GM12872 (cell line): ENCODE measurements around the gene SLC25A53.

Experiments
- TF ChIP-seq, protein P1 (sequence below): IDR thresholded peaks from 3 replicates; pipeline ENCODE4 v1.5.1; 2011; ENCODE audit warnings: low read depth, mild to moderate bottlenecking, low read length, moderate library complexity; ENCODE audit not compliant: insufficient read depth

Gene SLC25A53

DNA sequence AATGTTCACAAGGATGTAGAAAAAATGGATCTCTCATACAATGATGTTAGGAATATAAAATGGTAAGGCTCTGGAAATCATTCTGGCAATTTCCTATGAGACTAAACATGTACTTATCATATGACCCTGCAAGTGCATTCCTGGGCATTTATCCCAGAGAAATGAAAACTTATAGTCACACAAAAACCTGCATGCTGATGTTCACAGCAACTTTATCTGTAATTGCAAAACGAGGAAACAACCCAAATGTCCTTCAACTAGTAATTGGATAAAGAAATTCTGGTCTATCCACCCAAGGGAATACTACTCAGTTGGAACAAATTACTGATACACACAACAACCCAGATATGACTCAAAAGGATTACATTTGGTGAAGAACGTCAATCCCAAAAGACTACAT is 30.0 kb downstream of the SLC25A53 start:
- TF ChIP-seq, protein P1, sequence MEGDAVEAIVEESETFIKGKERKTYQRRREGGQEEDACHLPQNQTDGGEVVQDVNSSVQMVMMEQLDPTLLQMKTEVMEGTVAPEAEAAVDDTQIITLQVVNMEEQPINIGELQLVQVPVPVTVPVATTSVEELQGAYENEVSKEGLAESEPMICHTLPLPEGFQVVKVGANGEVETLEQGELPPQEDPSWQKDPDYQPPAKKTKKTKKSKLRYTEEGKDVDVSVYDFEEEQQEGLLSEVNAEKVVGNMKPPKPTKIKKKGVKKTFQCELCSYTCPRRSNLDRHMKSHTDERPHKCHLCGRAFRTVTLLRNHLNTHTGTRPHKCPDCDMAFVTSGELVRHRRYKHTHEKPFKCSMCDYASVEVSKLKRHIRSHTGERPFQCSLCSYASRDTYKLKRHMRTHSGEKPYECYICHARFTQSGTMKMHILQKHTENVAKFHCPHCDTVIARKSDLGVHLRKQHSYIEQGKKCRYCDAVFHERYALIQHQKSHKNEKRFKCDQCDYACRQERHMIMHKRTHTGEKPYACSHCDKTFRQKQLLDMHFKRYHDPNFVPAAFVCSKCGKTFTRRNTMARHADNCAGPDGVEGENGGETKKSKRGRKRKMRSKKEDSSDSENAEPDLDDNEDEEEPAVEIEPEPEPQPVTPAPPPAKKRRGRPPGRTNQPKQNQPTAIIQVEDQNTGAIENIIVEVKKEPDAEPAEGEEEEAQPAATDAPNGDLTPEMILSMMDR = no peak

DNA sequence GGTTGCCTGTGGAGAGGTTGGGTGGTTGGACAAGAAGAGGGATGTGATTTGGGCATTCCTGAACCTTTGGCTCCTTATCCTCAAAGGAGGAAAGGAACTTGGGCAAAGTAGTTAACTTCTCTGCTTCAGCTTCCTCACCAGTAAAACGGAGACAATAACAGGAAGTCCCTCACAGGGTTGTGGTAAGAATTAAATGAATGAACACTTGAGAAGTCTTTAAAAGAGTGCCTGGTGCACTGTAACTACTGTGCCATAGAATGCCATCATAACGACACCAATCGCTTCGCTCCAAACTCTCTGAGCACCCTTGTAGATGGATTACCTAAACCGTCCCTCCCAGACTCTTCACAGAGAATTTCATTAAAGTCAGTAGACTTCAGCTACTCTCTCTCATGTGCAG is 34.0 kb downstream of the SLC25A53 start:
- TF ChIP-seq, protein P1 = no peak

DNA sequence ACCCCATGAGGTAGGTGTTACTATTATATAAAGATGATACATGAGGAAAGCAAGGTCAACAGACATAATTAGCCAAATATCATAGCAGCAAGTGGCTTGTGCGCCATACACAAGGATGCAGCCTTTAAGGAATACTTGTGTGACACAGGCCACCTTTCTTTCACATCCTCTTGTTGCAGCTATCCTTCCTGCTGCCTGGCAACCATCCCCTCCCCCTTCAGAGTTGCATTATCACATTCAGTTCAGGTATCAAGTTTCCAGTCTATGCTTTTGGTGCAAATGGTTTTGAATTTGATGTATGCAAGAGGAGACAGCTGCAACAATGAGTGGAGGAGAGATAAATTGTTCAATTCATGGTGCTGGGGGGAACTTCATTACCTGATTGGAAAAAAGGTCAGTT is 38.0 kb downstream of the SLC25A53 start:
- TF ChIP-seq, protein P1 = no peak

DNA sequence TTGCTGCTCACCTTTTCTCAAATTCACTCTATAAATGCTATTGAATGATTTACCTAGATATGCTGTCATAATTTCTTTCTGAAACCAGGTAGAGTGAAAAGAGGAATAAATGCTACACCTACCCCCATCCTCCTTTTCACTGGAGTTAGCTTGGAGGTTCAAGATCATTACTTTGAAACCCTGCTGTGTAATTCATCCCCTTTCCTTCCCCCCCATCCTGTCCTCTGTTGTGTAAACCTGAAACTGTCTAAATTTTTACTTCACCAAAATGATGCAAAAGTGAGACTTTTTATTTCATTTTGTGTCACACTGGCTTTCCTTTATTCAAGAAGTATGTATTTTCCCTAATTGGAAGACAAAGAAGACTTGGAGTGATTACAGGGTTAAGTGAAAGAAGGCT is 39.0 kb downstream of the SLC25A53 start:
- TF ChIP-seq, protein P1 = no peak

DNA sequence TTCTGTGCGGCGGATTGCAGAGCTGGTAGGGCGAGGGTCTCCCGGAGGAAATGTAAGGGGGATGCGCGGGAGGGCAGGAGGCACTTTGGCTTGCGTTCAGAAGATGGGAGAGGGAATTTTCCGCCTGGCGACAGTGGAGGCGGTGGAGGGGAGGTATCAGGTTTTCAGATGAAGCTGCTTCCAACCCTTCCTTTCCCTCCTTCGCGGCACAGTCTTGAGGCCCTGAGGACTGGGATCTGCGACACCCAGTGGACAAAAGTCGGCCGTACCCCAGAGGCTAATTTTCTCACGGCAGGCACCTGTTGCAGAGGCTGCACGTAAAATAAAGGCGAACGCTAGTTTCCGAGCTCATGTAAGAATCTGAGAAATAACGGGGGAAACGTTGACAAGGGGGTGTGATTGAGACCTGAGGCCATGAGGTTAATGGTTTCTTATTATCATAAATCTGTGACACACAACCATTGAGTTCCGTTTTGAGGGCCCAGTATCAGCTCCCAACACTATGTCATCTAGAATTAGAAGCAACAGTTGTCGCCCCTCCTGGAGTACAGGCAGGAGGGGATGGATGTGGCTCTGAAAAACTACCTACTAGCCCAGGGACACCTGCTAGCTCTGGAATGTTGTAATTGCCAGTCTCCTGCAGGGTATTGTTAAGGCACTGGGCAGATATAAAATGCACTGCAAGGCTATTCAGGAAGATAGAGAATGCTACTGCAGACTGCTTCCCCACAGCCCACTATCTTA is 43.4 kb downstream of the SLC25A53 start:
- TF ChIP-seq, protein P1 = peak; percentile 67

DNA sequence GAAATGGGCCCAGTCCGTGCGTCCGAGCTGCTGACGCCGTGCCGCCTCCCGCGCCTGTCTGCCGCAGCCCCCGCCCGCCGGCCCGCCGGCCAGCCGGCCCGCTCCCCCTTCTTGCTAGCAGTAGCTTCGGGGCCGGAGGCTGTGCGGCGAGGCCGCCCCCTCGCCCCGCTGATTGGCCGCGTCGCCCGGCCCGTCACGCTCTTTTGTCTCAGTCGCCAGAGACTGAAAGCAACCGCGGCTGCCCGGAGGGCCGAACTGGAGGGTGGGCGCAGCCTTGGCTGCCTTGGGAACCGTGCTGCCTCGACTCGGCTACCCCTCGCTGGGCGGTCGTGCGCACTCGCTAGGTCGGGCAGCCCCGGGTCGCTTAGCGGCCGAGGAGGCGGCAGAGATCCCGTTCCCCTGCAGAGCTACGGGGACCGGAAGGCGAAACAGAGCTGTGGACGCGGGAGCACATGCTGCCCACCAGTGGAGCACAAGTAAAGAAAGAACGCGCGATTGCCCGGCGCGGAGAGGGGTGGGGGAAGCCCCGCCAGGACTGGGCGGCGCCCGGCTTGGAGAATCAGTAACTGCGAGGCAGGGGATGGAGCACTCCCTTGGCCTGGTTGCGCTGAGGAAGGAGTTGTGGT is 44.4 kb downstream of the SLC25A53 start, which contains the start of gene ZCCHC18:
Gene ZCCHC18 (plus strand): TSS at position 198 of the 626 bp plus-strand sequence. CDS start 1,589 bp downstream, outside the sequence.
- TF ChIP-seq, protein P1 = no peak

DNA sequence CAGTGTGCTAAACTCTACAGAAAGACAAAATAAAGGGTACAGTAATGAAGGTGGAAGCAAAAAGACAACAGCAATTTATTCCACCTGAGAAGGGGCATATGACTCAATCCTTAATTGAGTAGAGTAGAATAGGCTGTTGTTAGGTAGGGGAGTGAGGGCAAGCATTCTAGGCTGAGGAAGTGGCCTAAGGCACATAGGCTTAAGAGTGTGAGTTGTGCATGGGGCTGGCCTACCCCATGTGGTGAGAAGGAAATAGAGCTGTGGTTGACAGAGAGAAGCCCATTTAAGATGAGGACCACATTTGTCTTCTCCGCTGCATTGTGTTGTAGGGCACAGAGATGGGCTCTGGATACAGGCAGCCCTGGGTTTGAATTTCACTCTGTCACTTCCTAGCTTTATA is 47.9 kb downstream of the SLC25A53 start:
- TF ChIP-seq, protein P1 = no peak
